G401.6 (cell line): ENCODE results near the gene SRGAP2B.
"Not testable (repeated sequence)": the region's sequence is repeated elsewhere in the genome, so short reads cannot be mapped to it uniquely, and the experiment has no call there.

Experiments
- FAIRE-seq: peaks from 2 replicates; lab custom pipeline; 2012; peaks lifted over from hg19 to GRCh38; lab: Jason Lieb, UNC

SRGAP2B gene

DNA sequence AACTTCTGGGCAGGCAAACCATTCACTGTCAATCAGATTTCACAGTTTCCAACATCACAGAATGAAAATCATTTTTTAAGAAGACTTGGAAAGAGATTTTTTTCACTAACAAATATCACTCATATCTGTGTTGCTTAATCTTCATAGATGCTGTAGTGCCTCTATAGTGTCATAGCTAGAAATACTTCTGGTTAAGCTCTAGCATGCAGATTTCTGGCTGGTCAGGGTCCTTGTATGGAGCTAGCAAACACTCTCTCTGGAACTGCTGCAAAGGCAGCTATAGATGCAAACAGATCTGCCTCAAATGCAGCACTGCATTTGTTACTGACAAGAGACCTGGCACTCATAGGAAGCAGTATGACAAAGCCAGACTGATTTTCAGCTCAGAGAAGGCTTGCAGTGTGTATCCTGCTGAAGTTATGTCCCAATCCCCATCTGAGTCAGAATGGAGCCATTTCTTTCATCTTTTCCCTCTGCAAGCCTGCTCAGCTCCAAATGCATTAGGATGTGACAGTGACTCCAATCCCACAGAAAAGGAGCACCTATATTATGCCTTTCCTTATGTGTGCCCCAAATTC is 99.2 kb downstream of the SRGAP2B start:
- not testable (repeated sequence) for FAIRE-seq

DNA sequence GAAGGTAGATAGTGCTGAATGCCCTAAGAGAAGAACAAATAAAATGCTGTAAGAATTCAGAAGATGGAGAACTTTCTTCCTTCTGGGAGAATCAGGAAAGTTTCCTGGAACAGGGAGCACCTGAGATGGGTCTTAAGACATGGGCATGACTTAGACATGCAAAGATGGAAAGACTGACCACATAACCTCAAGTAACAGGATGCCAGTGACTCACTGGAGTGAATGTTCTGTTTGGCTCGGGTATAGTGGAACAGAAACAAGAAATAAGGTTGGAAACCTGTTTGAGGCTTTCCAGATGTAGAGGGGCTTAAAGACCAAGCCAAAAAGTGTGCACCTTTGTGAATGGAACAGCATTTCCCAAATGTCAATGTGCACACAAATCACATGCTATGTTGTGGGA is 102.2 kb downstream of the SRGAP2B start:
- not testable (repeated sequence) for FAIRE-seq

DNA sequence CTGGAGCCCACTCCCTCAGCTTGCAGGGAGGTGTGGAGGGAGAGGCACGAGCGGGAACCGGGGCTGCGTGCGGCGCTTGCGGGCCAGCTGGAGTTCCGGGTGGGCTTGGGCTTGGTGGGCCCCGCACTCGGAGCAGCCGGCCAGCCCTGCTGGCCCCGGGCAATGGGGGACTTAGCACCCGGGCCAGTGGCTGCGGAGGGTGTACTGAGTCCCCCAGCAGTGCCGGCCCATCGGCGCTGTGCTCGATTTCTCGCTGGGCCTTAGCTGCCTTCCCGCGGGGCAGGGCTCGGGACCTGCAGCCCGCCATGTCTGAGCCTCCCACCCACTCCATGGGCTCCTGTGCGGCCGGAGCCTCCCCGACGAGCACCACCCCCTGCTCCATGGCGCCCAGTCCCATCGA is 104.5 kb downstream of the SRGAP2B start:
- not testable (repeated sequence) for FAIRE-seq

DNA sequence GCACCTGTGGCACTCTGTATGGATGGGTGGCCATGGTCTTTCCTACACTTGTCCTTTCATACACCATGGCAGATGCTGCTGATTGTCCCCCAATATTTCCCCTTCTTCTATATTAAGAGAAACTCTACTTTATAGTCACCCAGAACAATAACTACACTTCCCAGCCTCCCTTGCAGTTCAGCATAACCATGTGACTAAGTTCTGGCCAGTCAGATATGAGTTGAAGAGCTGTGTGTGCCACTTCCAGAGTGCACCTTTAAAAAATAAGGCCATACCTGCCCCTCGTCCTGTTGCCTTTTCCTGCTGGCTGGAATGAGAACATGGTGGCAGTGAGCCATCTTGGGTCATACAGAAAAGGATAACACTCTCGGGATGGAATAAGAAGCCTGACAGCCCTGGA is 108.0 kb downstream of the SRGAP2B start:
- not testable (repeated sequence) for FAIRE-seq

DNA sequence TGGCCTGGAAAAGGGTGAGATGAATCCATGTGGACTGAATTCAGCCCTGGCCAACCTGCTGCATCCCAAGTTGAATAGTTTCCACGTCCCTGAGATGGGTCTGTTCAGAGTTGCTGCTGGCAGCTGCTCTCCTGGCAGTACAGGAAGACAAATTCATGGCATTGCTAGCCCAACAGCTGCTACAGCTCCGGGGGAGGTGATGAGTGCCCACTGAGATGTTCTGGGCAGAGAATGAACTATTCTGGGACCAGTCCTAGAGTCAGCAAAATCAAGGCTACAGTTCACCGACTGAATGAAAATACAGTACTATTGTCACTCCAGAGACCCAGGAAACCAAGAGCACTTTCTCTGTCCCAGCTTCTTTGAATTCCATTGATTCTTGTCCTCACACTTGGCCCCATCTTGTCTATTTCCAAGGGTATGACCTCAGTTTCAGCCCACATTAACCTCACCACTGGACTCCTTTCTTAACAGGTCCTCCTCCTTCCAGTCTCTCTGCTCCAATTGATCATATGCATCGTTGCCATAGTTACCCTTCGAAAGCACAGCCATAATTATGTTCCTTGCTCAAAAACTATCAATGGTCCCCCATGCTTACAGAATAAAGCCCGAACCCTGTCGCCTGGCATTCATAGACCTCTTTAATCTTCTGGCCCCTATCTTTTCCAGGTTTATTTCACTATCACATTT is 108.8 kb downstream of the SRGAP2B start:
- not testable (repeated sequence) for FAIRE-seq

DNA sequence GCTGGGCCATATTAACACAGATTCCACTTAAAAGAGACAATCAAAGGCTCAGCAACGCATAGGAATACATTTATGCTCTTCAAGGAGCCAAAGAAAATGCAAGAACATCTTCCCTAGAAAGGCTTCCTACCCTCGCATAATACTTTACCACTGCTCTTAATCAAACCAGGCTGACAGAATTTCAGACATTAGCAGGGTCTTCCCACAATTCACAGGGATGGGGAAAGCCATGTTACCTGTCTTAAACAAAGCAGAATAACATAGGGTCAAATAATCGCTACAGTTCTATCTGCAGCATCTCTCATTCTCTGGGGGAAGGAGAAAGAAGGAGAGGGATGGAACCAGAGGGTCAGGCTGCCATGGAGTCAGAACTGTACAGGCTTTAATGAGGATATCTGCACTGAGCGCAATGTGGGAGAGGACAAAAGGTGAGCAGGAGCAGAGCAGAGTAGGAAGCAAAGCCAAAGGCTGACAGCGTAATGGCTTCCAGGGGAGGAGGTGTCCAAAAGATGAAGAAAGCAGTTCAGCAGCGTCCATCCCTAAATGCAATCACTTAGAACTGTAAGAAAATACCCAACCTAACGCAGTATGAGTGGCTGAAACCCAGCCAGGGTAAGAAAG is 109.5 kb downstream of the SRGAP2B start:
- not testable (repeated sequence) for FAIRE-seq

DNA sequence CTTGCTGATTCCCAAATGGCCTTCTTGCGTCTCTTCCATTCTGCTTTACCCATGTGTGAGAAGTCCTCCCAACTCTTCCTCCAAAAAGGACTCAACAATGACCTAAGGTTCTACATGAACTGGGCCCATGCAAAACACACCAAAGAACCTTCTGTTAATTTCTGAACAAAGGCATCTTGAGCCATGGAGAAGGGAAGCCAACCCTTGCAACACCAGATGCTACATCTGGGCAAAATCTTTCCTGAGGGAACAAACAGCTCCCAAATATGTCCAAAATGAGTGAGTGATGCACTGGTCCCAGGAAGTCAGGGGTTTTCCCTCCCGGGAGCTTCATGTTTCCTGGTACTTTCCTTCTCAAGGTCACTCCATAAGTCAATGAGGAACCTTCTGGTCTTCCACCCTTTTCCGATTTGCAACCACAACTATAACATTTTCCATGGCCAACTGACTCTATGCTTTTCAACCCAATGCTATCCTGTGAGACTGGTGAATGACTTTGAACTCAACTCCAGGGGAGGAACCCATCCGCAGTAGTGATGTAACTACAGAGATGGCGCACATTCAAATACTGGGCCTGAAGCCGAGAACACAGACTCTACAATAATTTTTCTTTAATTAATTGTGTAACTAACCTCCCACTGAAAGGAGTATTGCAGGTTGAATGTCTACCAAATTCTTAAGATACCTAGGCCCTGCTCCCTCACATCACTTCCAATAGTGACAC is 112.2 kb downstream of the SRGAP2B start:
- FAIRE-seq, result not testable (repeated sequence)

DNA sequence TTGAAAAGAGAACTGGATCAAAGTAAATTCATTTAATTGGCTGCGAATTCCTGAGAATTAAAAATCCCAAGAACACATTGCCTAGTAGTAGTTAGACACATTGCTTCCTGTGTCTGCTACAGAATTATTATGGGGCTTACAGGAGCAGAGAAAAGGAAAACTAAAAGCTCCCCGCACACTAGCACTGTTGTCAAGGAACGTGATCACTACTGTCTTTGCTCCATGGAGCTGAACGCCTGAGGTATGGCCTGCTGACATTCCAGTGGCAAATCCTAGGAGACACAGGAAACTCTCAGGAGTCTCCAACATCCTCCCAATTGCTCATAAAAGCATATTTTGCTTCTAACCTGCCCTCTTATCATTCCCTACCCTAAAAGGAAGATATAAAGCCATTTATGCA is 114.0 kb downstream of the SRGAP2B start:
- not testable (repeated sequence) for FAIRE-seq

DNA sequence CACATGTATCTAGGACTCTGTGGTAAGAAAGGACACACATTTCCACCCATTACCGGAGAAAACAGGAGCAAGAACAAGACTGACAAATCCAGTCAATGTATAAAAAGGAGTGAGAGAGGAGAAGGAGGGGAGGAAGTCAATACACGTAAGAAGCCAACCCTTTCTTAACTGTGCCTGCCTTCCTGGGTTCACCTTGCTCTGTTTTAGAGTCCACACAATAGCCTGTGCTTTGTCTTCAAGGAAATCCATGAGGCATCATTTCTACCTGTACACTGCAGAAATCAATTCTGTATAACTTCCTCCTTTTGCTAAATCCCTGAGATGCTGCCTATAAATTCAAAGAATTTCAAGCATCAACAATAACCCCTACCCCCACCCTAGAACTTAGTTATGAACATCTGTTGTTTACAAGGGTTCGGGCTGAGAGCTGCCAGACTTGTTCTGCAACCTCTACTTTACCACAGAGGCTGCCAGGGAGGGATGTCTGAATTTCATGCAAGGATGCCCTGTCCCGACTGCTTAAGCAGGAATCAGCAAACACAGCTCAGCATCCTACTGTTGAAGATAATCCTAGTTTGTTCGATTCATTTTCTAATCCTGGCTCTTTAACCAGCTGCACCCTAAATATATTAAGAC is 115.0 kb downstream of the SRGAP2B start:
- FAIRE-seq, result not testable (repeated sequence)

DNA sequence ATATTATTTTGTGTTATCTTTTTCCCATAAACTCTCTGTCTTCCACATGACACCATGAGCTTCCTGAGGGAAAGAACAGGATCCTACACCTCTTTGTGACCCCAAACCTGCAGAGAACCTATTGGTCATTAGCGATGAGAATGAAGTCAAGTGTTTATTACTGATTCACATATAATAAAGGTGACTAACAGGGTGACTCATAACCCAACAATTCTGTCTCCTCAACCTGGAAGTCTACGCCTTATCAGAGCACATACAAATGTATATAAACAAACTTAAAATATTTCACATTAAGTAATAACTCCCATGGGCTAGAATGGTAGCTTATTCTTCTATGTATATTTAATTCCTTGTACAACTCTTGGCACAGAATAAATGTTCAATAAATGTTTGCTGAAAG is 117.3 kb downstream of the SRGAP2B start:
- FAIRE-seq, result not testable (repeated sequence)

DNA sequence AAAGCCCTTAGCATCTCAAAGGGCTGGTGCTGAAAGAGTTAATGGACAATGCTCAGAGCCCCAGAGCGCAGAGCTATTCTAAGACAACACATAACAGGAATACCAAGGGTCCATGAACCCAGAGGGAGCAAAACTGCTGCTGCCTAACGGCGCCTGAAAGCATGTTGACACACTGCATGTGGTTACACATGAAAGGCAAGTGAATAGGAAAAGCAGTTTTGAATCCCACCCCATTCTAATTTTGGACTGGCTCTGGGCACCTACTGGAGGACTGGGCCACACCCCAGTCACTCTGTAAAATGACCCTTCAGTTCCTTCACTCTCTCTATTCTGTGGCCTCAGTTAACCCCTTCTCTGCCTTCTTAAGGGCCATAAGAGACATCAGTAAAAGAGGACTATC is 123.2 kb downstream of the SRGAP2B start:
- not testable (repeated sequence) for FAIRE-seq

DNA sequence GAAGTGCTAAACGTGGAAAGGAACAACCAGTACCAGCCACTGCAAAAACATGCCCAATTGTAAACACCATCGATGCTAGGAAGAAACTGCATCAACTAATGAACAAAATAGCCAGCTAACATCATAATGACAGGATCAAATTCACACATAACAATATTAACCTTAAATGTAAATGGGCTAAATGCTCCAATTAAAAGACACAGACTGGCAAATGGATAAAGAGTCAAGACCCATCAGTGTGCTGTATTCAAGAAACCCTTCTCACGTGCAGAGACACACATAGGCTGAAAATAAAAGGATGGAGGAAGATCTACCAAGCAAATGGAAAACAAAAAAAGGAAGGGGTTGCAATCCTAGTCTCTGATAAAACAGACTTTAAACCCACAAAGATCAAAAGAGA is 128.6 kb downstream of the SRGAP2B start:
- not testable (repeated sequence) for FAIRE-seq

DNA sequence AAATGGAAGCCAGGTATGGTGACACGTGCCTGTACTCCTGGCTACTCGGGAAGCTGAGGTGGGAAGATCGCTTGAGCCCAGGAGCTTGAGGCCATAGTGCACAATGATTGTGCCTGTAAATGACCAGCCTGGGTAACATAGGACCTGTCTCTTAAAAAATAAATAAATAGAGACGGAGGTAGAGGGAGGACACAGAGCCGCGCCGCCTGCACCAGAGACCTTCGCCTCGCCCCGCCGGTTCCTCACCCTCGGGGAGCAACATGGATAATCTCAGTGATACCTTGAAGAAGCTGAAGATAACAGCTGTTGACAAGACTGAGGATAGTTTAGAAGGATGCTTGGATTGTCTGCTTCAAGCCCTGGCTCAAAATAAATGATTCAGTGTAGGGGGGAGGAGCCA is 130.4 kb downstream of the SRGAP2B start:
- FAIRE-seq, result not testable (repeated sequence)

DNA sequence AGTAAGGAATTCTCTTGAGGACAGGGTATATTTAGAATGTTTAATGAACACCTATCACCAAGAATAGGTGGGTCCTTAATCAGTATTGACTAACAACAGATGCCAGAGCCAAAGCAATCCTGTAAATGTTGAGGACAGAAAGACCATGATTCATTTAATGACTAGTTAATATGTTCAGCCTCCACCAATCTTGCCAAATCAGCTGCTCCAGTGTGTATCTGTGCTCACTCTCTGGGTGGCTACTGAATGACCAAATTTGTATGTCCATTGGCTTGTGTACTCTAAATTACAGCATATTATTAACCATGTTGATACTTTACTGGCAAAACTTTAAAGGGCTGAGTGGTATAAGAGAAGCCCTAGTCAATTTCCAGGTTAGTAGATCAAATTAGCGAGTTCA is 130.9 kb downstream of the SRGAP2B start:
- FAIRE-seq, result not testable (repeated sequence)

DNA sequence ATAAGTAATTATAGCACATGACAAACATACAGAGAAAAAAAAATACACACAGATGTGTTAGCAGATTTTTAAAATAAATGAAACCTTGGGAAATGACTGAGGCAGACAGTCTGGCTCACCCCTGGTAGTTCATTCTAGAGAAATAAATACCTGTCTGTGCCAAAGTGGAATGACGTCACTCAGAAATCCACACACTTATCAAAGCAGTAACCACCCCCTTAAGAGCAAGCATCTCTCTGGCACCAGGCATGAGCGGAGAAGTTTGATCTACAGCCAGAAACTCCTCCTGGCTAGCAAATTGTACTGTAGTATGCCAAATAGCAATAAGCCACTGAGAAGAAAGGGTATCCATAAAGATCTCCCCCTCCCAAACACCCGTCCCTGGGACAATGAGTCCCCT is 131.6 kb downstream of the SRGAP2B start:
- FAIRE-seq, result not testable (repeated sequence)

DNA sequence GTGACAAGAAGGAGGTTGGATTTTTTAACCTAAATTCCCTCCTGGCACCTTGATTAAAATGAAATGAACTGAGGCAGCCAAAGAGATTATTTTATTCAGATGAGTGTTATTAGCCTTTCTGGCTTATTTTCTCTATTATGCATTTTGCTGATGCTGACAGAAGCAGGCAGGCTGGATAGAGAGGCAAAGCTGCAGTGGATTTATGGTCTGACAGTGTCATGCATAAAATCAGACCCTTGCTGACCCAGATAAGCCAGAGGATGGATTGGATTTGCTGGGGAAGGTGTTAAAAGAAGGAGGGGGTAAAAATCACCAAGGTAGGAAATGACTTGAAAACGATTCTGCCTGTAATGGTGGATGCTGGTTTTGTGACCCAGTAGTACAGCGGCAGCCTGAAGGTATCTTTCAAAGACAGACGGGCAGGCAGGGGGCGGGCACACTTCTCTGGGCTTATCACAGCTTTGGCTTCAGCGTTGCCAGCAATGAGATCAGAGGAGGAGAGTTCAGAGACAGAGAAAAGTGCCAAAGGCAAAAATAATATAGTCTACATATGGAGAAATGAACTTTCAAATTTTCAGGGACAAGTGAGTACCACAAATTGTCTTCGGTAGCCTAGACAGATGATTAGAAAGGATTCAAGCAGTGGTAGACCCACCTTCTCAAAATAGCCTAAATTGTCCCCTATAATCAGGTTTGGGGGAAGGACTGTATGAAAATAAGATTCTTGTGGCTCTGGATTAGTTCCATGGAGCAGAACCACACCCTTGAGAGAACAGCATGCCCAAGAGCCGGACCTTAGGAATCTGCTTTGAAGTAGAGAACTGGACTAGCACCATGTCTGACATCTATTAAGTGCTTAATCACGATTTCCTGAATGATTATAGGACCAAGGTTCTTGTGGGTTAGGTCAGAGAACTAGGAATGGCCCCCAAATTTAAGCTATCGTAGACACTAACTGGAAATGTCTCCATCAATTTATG is 133.2 kb downstream of the SRGAP2B start:
- FAIRE-seq, result not testable (repeated sequence)

DNA sequence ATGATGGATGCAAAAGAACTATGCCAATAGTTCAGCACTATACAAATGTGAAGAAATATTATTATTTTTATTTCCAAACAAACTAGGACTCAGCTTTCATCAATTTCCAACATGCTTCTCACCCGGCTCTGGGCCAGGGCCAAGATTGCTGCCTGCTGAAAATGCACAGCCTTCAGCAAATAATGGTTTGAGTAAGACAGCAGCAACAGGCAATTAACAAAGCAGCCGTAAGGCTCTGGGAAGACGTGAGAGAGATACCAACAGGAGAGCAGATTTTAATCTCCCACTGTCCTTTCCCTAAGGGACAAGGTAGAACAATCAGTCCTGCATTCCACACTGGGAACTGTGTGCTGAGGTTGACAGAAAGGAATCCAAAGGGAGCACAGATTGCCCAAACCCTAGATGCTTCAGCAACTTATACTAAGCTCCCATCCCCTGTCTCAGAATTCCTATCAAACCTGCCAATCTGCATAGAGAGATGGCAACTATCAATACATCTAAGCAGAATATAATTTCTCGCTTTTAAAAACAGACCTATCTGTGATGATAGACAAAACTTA is 134.1 kb downstream of the SRGAP2B start:
- not testable (repeated sequence) for FAIRE-seq

DNA sequence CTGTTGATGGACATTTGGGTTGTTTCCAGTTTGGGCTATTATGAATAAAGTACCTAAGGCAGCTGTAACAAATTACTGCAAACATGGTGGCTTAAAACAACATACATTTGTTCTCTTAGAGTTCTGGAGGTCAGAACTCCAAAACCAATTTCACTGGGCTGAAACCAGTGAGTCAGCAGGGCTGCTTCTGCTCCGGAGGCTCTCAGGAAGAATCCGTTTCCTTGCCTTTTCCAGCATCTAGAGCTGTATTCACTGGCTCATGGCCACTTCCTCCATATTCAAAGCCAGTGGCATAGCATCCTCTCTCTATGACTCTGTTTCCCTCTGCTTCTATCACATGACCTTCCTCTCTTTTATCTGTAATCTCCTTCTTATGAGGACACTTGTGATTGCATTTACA is 146.7 kb downstream of the SRGAP2B start:
- FAIRE-seq, result not testable (repeated sequence)

DNA sequence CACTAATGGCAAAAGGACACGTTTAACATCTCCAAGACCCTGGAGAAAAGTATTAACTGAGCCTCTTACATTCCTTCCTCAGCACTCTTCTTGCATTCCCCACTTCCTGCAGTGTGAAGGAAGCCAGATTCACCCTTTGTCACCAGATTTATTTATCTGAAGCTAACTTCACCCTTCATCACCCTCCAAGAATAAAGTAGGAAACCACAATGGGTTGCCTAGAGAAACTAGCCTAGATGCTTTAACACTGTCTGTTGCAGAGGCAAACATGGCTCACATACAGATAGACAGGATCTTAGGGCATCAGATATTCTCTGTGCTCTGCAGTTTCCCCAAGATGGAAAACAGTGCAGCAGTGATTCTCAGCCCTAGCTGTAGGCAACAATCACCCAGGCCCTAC is 147.6 kb downstream of the SRGAP2B start:
- not testable (repeated sequence) for FAIRE-seq

DNA sequence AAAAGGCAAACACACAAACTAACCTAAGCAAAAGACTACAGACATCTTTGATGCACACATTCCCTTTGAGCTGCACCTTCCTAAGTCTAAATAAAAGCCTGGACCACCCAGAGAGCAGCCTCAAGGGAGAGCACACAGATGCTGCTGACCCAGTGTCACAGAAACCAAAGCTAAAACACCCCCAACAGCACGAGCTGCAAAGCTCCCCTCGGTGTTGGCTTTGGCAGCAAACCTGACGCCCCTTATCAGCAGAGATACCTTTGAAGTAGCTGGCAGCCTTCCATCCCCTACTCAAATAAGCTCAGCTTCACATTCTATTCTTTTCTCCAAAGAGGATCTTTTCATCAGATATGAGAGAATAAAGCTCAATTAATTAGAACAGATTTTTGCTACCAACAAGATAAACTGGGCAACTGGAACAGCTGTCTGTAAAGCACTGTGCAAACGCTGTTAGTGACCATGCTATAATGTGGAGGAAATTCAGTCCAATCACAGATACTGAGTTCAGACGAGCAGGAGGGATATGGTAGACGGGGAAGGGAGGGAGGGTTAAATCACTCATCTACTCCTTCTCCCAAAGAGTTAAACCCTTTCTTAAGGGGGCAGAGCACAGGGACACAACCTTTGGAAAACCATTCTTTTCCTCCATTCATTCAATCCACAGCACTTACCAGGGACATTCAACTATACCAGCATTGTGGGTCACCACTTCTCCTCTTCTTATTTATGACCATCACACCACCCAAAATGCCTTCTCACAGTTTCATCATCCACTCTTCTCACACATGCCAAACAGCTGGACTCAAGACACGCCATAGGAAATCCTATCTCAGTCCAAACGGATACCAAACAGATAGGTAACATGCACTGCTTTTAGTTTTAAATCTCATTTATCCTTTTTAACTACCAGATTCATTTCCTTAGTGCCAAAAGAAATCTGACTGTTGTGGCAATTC is 148.3 kb downstream of the SRGAP2B start:
- not testable (repeated sequence) for FAIRE-seq
